ENCODE results near the gene TCP11.

GRCh38 chr6:35128496-35128895, 12.6 kb downstream of the TCP11 start:
- TF ChIP-seq CTCF (IDR thresholded peaks at IDR 0.05) (no peak), REST (IDR thresholded peaks at IDR 0.05; ENCODE audit: insufficient read depth in 1 of 2, low read depth in 2 of 2, low read length in 1 of 2) (no peak), POLR2AphosphoS5 (IDR thresholded peaks at IDR 0.05; ENCODE audit: low read depth, low read length) (no peak), TCF7L2 (IDR thresholded peaks at IDR 0.05; ENCODE audit: low read depth, low read length) (no peak)
